Memory B cell (primary cell): ENCODE data around the gene UBL7.

Experiments
- ATAC-seq: fragments of 150-1000 bp; cut with Tn5 transposase; 2 replicates; pipeline ENCODE4 v1.10.0; 2021; ENCODE audit warnings: low read depth, mild to moderate bottlenecking, moderate library complexity
- DNase-seq, 2 donors: peaks; one replicate each; pipeline ENCODE4 v3.0.0; 2022; ENCODE audit warnings: low spot score in 2 of 2
- H3K27ac Mint-ChIP-seq: one replicate; pipeline ENCODE4 v1.8.0; 2022; ENCODE audit warnings: mild to moderate bottlenecking, moderate library complexity, mixed read lengths
- H3K27me3 Mint-ChIP-seq: one replicate; pipeline ENCODE4 v1.8.0; 2022; ENCODE audit warnings: mixed read lengths
- H3K36me3 Mint-ChIP-seq: one replicate; pipeline ENCODE4 v1.8.0; 2022; ENCODE audit warnings: mild to moderate bottlenecking, mixed read lengths
- H3K4me1 Mint-ChIP-seq: one replicate; pipeline ENCODE4 v1.8.0; 2022; ENCODE audit warnings: mixed read lengths
- H3K4me3 Mint-ChIP-seq: one replicate; pipeline ENCODE4 v1.8.0; 2022; ENCODE audit warnings: mild to moderate bottlenecking, moderate library complexity, mixed read lengths
- H3K9me3 Mint-ChIP-seq: one replicate; pipeline ENCODE4 v1.8.0; 2022; ENCODE audit warnings: mixed read lengths

Gene UBL7

GRCh38 chr15:74428442-74428787 is 32.5 kb downstream of the UBL7 start:
- no peak for DNase-seq
- Mint-ChIP-seq H3K27me3 (no peaks in the 10 kb centered on the region), H3K27ac (peak overlapping the region; percentile 90), H3K4me1 (peaks cover 71% of the 10 kb centered on the region), H3K9me3 (no peaks in the 10 kb centered on the region), H3K36me3 (peaks cover 12% of the 10 kb centered on the region), H3K4me3 (peak overlapping the region; percentile 84)
- ATAC-seq = peak; percentile 26

DNA sequence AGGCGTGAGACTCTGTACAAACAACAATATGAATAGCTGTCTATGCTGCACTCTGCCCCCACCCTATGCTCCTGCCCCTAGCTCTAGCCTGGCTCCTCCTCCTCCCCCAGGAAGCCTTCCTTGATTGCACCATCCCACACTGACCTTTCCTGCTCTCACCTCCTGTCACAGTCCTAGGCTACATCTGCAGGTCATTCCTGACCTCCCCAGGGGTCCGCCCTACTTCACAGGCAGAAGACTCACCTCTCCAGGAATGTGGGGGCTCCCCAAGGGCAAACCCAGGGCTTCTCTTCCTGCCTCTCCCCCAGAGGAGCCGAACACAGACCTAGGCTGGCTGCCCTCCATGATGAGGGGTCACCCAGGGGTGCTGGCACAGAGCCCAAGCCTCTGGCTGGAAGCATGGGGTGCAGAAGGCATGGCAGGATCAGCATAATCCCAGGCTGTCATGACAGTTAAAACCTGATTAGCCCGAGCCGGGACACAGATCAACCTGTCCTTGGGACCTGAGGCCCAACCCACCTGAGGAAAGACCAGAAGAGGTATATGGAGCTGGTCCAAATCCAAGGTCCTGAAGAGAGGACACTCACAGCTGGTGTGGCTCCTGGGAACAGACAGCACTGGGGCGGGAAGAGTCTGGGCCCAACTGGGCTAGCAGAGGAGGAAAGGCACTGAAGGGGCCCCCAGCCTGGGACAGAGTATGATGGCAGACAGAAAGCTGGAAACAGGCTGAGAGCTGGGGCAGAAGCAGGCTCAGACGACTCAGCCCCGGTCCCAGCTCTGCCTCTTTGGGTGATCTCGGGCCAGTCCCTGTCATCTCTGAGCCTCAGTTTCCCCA is 33.1 kb downstream of the UBL7 start:
- DNase-seq (no peak), ATAC-seq (no peak)
- peaks cover 12% of the 10 kb centered on the region for H3K36me3 Mint-ChIP-seq
- H3K27ac Mint-ChIP-seq = peak overlapping the region; percentile 90
- H3K4me1 Mint-ChIP-seq = peaks cover 76% of the 10 kb centered on the region
- no peaks in the 10 kb centered on the region for H3K9me3 Mint-ChIP-seq
- H3K27me3 Mint-ChIP-seq = no peaks in the 10 kb centered on the region
- H3K4me3 Mint-ChIP-seq = peak overlapping the region; percentile 84

GRCh38 chr15:74426404-74427281 is 34.3 kb downstream of the UBL7 start:
- no peaks in the 10 kb centered on the region for H3K27me3 Mint-ChIP-seq
- DNase-seq = no peak
- peaks cover 12% of the 10 kb centered on the region for H3K36me3 Mint-ChIP-seq
- H3K4me1 Mint-ChIP-seq = peaks cover 83% of the 10 kb centered on the region
- no peaks in the 10 kb centered on the region for H3K9me3 Mint-ChIP-seq
- no peak for ATAC-seq
- H3K4me3 Mint-ChIP-seq = peak overlapping the region; percentile 71
- H3K27ac Mint-ChIP-seq = peak overlapping the region; percentile 90

DNA sequence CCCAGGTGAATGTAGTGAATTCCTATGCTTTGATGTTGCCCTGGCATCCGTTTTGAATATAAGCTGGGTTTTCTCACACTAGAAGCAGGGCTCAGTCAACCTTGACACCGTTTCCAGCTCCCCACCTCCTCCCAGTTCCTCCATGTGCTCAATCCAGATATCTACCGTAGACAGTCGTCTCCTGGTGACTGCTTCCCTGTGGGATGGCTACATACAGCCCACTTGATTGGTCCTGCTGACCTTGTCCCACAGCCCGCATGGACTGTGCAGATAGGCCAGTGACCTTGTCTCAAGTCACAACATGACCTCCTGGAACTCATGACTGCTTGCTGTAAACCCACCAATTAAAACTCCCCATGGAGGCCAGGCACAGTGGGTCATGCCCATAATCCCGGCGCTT is 35.3 kb downstream of the UBL7 start:
- peaks cover 12% of the 10 kb centered on the region for H3K36me3 Mint-ChIP-seq
- peaks cover 84% of the 10 kb centered on the region for H3K4me1 Mint-ChIP-seq
- peak; percentile 27 for ATAC-seq
- H3K27ac Mint-ChIP-seq = peak overlapping the region; percentile 90
- no peak for DNase-seq
- peak overlapping the region; percentile 60 for H3K4me3 Mint-ChIP-seq
- no peaks in the 10 kb centered on the region for H3K27me3 Mint-ChIP-seq
- H3K9me3 Mint-ChIP-seq = no peaks in the 10 kb centered on the region

DNA sequence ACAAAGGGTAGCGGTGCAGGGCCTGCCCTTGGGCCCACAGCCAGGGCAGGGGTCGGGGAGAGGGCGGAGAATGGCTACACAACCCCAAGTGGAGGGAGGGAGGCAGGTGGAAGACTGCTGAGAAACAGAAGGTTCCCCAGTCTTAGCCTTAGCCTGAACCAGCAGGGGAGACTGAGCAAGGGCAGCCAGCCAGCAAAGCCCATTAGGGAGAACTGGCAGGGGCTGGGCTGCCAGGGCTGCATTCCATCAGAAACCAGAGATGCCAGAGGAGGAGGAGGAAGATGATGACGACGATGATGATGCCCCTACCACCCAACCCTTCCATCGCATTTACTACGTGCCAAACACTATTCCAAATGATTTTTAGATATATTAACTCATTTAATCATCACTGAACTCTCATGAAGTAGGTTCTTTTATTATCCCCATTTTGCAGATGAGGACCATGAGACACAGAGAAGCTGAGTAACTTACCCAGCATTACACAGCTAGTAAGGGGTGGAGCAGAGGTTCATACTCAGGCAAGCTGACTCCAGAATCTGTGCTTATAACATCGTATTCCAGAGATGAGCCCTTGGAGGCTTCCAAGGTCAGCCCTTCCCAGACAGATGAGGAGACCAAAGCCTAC is 35.9 kb downstream of the UBL7 start:
- no peak for DNase-seq
- H3K27me3 Mint-ChIP-seq = no peaks in the 10 kb centered on the region
- peaks cover 85% of the 10 kb centered on the region for H3K4me1 Mint-ChIP-seq
- H3K9me3 Mint-ChIP-seq = no peaks in the 10 kb centered on the region
- peak overlapping the region; percentile 60 for H3K4me3 Mint-ChIP-seq
- ATAC-seq = no peak
- peak overlapping the region; percentile 90 for H3K27ac Mint-ChIP-seq
- H3K36me3 Mint-ChIP-seq = peaks cover 12% of the 10 kb centered on the region

GRCh38 chr15:74423431-74424257 is 37.3 kb downstream of the UBL7 start:
- H3K9me3 Mint-ChIP-seq = no peaks in the 10 kb centered on the region

GRCh38 chr15:74422652-74423430 is 38.1 kb downstream of the UBL7 start:
- DNase-seq = no peak
- Mint-ChIP-seq H3K27ac (peak overlapping the region; percentile 87), H3K27me3 (no peaks in the 10 kb centered on the region), H3K9me3 (no peaks in the 10 kb centered on the region), H3K36me3 (peaks cover 12% of the 10 kb centered on the region), H3K4me3 (peak overlapping the region; percentile 74), H3K4me1 (peaks cover 80% of the 10 kb centered on the region)
- peak; percentile 45 for ATAC-seq

More at GRCh38 chr15:74423431-74424257, 37.3 kb downstream of the UBL7 start:
- Mint-ChIP-seq H3K27me3 (no peaks in the 10 kb centered on the region), H3K36me3 (peaks cover 12% of the 10 kb centered on the region), H3K4me3 (peak overlapping the region; percentile 69), H3K27ac (peak overlapping the region; percentile 86), H3K4me1 (peaks cover 81% of the 10 kb centered on the region)
- no peak for ATAC-seq
- no peak for DNase-seq

- no peak for DNase-seq
- peaks cover 81% of the 10 kb centered on the region for H3K4me1 Mint-ChIP-seq
- no peaks in the 10 kb centered on the region for H3K9me3 Mint-ChIP-seq
- H3K36me3 Mint-ChIP-seq = peaks cover 12% of the 10 kb centered on the region
- ATAC-seq = no peak
- peak overlapping the region; percentile 74 for H3K4me3 Mint-ChIP-seq
- no peaks in the 10 kb centered on the region for H3K27me3 Mint-ChIP-seq
- peak overlapping the region; percentile 87 for H3K27ac Mint-ChIP-seq
These were observed 38.7 kb downstream of the UBL7 start for GRCh38 chr15:74422265-74422651.

- Mint-ChIP-seq H3K4me1 (peaks cover 82% of the 10 kb centered on the region), H3K27ac (peak overlapping the region; percentile 87), H3K27me3 (no peaks in the 10 kb centered on the region), H3K9me3 (no peaks in the 10 kb centered on the region), H3K4me3 (peak overlapping the region; percentile 69), H3K36me3 (peaks cover 9% of the 10 kb centered on the region)
- ATAC-seq (no peak), DNase-seq (no peak)
These were observed 39.4 kb downstream of the UBL7 start for GRCh38 chr15:74421302-74422245.

DNA sequence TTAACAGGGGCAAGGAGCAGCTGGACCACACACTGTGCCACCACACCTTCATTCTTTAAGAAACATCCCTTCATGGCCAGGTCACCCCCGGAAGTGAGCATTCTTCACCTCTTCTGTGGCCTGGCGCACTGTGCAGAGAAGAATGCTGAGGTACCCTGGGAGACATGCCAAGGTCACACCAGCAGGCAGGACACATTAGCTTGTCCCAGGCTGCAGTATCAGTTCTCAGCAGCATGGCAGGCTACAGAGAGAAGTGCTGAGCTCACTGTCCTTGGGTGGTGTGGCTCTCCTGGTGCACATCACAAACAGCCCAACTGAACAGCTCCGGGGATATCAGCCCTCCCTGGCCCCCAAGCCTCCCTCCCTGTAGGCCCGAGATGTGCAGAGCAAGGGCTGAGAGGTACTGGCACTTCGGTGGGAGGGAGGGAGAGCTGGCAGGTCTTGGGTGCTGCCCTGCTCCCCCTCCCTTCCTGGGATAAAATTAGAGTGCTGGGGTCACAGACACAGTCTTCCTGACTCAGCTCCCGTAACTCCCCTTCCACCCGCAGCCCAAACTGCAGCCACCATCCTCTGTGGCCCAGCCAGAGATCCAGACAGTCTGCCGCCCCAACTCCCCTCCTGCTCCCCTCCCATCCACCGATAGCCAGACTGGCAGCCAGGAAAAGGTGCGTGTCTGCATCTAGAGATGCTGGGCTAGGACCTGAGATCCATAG is 40.6 kb downstream of the UBL7 start:
- Mint-ChIP-seq H3K36me3 (peaks cover 17% of the 10 kb centered on the region), H3K27me3 (no peaks in the 10 kb centered on the region), H3K27ac (peak overlapping the region; percentile 87), H3K4me3 (peak overlapping the region; percentile 68), H3K4me1 (peaks cover 82% of the 10 kb centered on the region), H3K9me3 (no peaks in the 10 kb centered on the region)
- ATAC-seq (peak; percentile 29), DNase-seq (no peak)

DNA sequence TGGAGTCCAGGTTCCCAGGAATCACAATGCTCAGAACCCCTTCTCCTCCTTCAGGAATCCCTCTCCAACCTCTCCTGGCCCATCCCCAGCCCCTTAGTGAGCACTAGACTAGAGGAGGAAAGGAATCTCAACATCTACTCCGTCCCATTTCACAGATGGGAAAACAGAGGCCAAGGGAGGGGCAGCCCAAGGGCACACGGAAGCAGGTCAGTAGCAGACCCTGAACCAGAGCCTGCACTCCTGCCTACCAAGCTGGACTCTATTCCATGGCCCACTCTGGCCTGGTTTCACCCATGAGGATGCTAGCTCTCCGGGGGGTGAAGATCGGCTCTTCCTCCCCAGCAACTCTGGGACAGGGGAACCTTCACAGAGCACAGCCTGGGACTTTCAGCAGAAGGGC is 41.5 kb downstream of the UBL7 start:
- ATAC-seq (no peak), DNase-seq (no peak)
- Mint-ChIP-seq H3K36me3 (peaks cover 21% of the 10 kb centered on the region), H3K27me3 (no peaks in the 10 kb centered on the region), H3K27ac (no peak overlapping the region), H3K4me3 (no peak overlapping the region), H3K9me3 (no peaks in the 10 kb centered on the region), H3K4me1 (peaks cover 77% of the 10 kb centered on the region)
